Activated CD4-positive, alpha-beta T cell treated with anti-CD3 and anti-CD28 coated beads for 1 hour (primary cell): ENCODE measurements around the gene MLC1.

Experiments
- DNase-seq: peaks from one replicate; pipeline ENCODE4 v3.0.0-alpha.2; 2020

The MLC1 gene

GRCh38 chr22:50074551-50075530 lies 10.4 kb downstream of the MLC1 start:
- DNase-seq = no peak

GRCh38 chr22:50074056-50074455 lies 11.2 kb downstream of the MLC1 start:
- no peak for DNase-seq

- DNase-seq = no peak
Observed at GRCh38 chr22:50072714-50073538, 12.3 kb downstream of the MLC1 start.

GRCh38 chr22:50072167-50072555 lies 13.1 kb downstream of the MLC1 start:
- no peak for DNase-seq

GRCh38 chr22:50071432-50072166 lies 13.6 kb downstream of the MLC1 start:
- DNase-seq = no peak

- no peak for DNase-seq
Observed at GRCh38 chr22:50070366-50070765, 14.9 kb downstream of the MLC1 start.

GRCh38 chr22:50068096-50068495 lies 17.1 kb downstream of the MLC1 start:
- DNase-seq = no peak

GRCh38 chr22:50067244-50067643 lies 18.0 kb downstream of the MLC1 start:
- DNase-seq = no peak

GRCh38 chr22:50064453-50064852 lies 20.8 kb downstream of the MLC1 start:
- DNase-seq = no peak

GRCh38 chr22:50063589-50064393 lies 21.4 kb downstream of the MLC1 start:
- DNase-seq = no peak

- DNase-seq = no peak
Observed at GRCh38 chr22:50062509-50063135, 22.6 kb downstream of the MLC1 start.

- DNase-seq = no peak
Observed at GRCh38 chr22:50061824-50062355, 23.3 kb downstream of the MLC1 start.

- no peak for DNase-seq
Observed at GRCh38 chr22:50061141-50061823, 23.9 kb downstream of the MLC1 start.

GRCh38 chr22:50060441-50061140 lies 24.6 kb downstream of the MLC1 start:
- no peak for DNase-seq

- no peak for DNase-seq
Observed at GRCh38 chr22:50059881-50060262, 25.4 kb downstream of the MLC1 start.

- DNase-seq = no peak
Observed at GRCh38 chr22:50058906-50059880, 26.0 kb downstream of the MLC1 start.

- no peak for DNase-seq
Observed at GRCh38 chr22:50058061-50058905, 26.9 kb downstream of the MLC1 start, which contains the start of gene TTLL8. TTLL8 (minus strand) TSS chr22:50058298.
